Right cardiac atrium (tissue), 5 donors: Measurements from ENCODE around the gene LILRA5. TPM values are rescaled to one million over a fixed set of nuclear protein-coding genes. Genes with fewer than 3 reads are reported as not detected.
"Not testable (repeated sequence)": the region's sequence is repeated elsewhere in the genome, so short reads cannot be mapped to it uniquely, and the experiment has no call there.

Source experiments
- ATAC-seq, 2 donors: fragments of 200-7000 bp; cut with Tn5 transposase; one replicate each; pipeline versions ENCODE4 v1.8.0 to v1.9.1; 2020; ENCODE audit warnings: moderate library complexity in 2 of 2, mild to moderate bottlenecking in 1 of 2
- DNase-seq, 3 donors: peaks; one replicate each; pipeline ENCODE4 v3.0.0-alpha.2; 2020
- H3K27ac ChIP-seq: one replicate; pipeline ENCODE4 v1.5.1; 2013; ENCODE audit warnings: mild to moderate bottlenecking, low read length, control low read depth, moderate library complexity
- H3K27me3 ChIP-seq: one replicate; pipeline ENCODE4 v1.6.1; 2013; ENCODE audit not compliant: control insufficient read depth, insufficient read depth
- H3K4me1 ChIP-seq: one replicate; pipeline ENCODE4 v1.6.1; 2013; ENCODE audit warnings: low read length; ENCODE audit not compliant: control insufficient read depth, insufficient read depth
- H3K4me3 ChIP-seq: one replicate; pipeline ENCODE4 v1.5.1; 2013; ENCODE audit warnings: low read length, control low read depth
- H3K9me3 ChIP-seq: one replicate; pipeline ENCODE4 v1.6.1; 2013; ENCODE audit warnings: low read length; ENCODE audit not compliant: control insufficient read depth
- WGBS: extraction: QIAGEN DNeasy Blood & Tissue Kit; methylation state at CpG from one replicate; pipeline ENCODE4 v1.1.7; 2013; 5-methylcytosine and 5-hydroxymethylcytosine counted together
- intact Hi-C, 4 donors: fragments of 100-400 bp; cut with DNase I; formaldehyde crosslinking; loops; one replicate each; pipeline versions ENCODE4 v1.11.0 to v1.14.0; 2022 to 2023
- polyA plus RNA-seq: library from polyadenylated mRNA; stranded (reverse); fragments of 200-250 nt; gene quantifications from one replicate; pipeline ENCODE4 v1.2.3, GENCODE V29; 2013
- total RNA-seq, 4 donors: library from RNA; stranded (reverse); fragmentation: NEBNext Ultra II Directional; extraction: Animal tissue kit (Norgen Biotek cat#: 25700); gene quantifications; one replicate each; pipeline ENCODE4 v1.2.1, GENCODE V29; 2021
- donor health status: healthy with polysubstance abuse.
- donor health status: DM: no; HTN: yes; CAD: no.
- donor health status: DM: no; HTN: no; CAD: no.
- donor health status: DM: no; HTN: yes; CAD: no; lungs with severe emphysema.
- donor health status: DM: yes; HTN: yes; CAD: no.

Gene LILRA5
- total and polyA plus RNA-seq, 5 donors: 0.61 to 2.7 (median 2.2) TPM

DNA sequence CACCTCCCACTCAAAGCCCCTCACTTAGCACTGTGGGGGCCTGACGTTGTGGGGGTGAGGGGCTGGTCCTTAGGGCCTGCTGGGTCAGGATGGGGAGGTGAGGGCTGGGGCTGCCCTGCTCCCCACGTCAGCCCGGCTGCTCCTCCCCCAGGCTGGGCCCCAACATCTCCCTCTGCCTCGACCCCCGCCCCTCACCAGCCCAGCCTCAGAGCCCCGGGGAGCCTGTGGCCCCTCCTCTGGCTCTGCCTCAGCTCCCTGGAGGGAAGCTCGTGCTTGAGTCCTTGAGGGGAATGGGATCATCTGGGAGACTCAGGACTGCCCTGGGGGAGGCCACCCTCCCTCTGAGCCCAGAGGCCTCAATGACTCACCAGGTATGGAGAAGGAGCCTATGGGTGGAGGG, 19.2 kb upstream of the LILRA5 start:
- DNase-seq (no peak), ATAC-seq (no peak)
- Histone ChIP-seq H3K4me3 (no peak overlapping the region), H3K27me3 (no peaks in the 10 kb centered on the region), H3K4me1 (no peaks in the 10 kb centered on the region), H3K9me3 (no peaks in the 10 kb centered on the region), H3K27ac (no peak overlapping the region)
- WGBS: 64% methylated on average over 7 of the region's 7 CpGs
- intact Hi-C loops: no loop called here

DNA sequence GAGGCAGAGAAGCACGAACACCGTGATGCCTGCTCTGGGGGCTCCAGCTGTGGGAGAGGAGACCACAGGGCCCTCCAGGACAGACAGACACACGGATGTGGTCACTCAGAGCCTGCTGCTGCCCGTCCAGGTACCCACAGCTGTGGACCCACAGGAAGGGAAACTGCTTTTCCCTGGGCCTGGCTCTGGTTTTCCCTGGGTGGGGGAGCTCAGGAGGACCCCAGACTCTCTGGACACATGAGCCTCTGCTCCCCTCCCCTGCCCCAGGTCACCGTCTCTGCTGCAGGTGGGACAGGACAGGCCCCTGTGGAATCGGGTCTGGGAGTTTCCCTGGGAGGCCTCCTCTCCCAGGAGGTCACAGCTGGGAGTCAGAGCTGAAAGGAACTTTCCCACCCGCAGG, 18.7 kb upstream of the LILRA5 start:
- intact Hi-C loops: no loop called here
- H3K27ac ChIP-seq: no peak overlapping the region
- H3K4me3 ChIP-seq: no peak overlapping the region
- no peak for DNase-seq
- H3K27me3 ChIP-seq: no peaks in the 10 kb centered on the region
- no peaks in the 10 kb centered on the region for H3K9me3 ChIP-seq
- no peaks in the 10 kb centered on the region for H3K4me1 ChIP-seq
- no peak for ATAC-seq
- WGBS: 71% methylated on average over 7 of the region's 7 CpGs

- WGBS: 78% methylated on average over 14 of the region's 14 CpGs
These were observed 16.7 kb upstream of the LILRA5 start for GRCh38 chr19:54329476-54330165.

DNA sequence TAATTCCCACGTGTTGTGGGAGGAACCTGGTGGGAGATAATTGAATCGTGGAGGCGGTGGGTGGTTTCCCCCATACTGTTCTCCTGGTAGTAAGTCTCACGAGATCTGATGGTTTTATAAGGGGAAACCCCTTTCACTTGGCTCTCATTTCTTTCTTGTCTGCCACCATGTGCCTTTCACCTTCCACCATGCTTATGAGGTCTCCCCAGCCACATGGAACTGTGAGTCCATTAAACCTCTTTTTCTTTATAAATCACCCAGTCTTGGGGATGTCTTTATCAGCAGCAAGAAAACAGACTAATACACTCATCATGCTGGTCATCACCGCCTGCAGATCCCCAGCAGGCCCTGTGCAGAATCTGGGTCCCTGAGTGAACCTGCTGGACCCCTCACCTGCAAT, 15.8 kb upstream of the LILRA5 start:
- DNase-seq, ATAC-seq, intact Hi-C loops, H3K9me3 ChIP-seq, H3K27me3 ChIP-seq, H3K4me1 ChIP-seq, H3K27ac ChIP-seq, H3K4me3 ChIP-seq: not testable (repeated sequence)
- WGBS: 68% methylated on average over 5 of the region's 5 CpGs

More at GRCh38 chr19:54329476-54330165, 16.7 kb upstream of the LILRA5 start:
- ATAC-seq (no peak), DNase-seq (no peak)
- no peaks in the 10 kb centered on the region for H3K9me3 ChIP-seq
- intact Hi-C loops: no loop called here
- H3K27me3 ChIP-seq: no peaks in the 10 kb centered on the region
- H3K4me1 ChIP-seq: no peaks in the 10 kb centered on the region
- H3K27ac ChIP-seq: no peak overlapping the region
- no peak overlapping the region for H3K4me3 ChIP-seq

DNA sequence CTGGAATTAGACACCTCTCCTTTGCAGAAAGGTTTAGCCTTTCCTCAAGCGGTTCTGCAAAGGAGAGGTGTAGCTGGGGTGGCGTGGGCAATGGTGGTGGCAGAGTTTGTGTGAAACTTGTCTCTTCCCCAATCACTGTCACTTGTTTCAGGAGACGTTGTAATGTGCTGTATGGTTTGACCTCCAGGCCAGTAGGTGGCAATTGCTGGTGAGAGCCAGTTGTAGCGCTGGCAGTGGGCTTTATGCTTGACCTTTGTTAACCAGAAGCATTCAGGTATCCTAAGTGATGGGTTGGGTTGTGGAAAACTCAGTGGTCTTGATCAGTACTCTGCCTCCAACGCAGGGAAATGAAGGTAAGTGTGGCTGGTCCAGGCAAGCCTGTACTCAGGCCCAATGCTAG, 12.7 kb upstream of the LILRA5 start:
- intact Hi-C loops: no loop called here
- 67% methylated on average over 5 of the region's 5 CpGs for WGBS
- DNase-seq (no peak), ATAC-seq (no peak)
- Histone ChIP-seq H3K27me3 (no peaks in the 10 kb centered on the region), H3K4me1 (no peaks in the 10 kb centered on the region), H3K27ac (no peak overlapping the region), H3K4me3 (no peak overlapping the region), H3K9me3 (no peaks in the 10 kb centered on the region)

DNA sequence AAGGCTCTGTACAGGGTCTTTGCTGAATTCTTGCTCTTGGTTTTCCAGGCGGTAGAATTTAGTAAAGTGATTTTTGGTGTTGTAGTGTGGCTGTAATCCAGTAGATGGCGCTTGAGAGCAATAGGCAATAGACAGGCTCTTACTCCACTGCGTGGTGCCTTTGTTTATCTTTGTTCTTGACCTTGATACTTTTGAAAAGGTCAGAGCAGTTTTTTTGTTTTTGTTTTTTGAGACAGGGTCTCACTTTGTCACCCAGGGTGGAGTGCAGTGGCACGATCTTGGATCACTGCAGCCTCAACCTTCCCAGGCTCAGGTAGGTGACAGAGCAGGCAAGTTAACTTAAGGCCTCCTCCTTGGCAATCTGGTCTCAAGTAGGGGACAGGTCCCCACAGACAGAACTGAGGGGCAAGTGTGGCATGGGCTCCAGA, 12.2 kb upstream of the LILRA5 start:
- Histone ChIP-seq H3K27me3 (no peaks in the 10 kb centered on the region), H3K4me1 (no peaks in the 10 kb centered on the region), H3K4me3 (no peak overlapping the region), H3K27ac (no peak overlapping the region), H3K9me3 (no peaks in the 10 kb centered on the region)
- DNase-seq: no peak
- intact Hi-C loops: no loop called here
- 6% methylated on average over 4 of the region's 4 CpGs for WGBS
- peak in 1 of 2 donors; percentile 51 for ATAC-seq

DNA sequence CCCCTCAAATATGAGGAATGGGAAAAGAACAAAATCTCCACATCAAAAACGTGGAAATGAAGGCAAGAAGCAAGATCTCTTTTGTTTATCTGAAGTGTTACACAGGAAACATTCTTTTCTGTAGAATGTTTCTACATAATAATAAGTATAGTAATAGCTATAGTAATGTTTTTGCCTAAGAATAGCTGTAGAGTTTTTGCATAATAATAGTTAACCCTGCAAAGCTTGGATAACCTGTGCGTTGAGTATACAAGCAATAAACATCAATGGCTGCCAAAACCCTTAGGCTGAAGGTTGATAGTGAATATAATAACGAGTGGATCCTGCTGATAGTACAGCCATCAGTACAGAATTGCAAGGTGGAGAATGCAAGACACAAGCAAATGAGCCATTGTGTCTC, 11.1 kb upstream of the LILRA5 start:
- Histone ChIP-seq H3K4me3 (no peak overlapping the region), H3K27ac (no peak overlapping the region), H3K27me3 (no peaks in the 10 kb centered on the region), H3K4me1 (no peaks in the 10 kb centered on the region), H3K9me3 (no peaks in the 10 kb centered on the region)
- ATAC-seq (no peak), DNase-seq (no peak)
- WGBS: 15% methylated on average over 3 of the region's 3 CpGs
- intact Hi-C loops: no loop called here

DNA sequence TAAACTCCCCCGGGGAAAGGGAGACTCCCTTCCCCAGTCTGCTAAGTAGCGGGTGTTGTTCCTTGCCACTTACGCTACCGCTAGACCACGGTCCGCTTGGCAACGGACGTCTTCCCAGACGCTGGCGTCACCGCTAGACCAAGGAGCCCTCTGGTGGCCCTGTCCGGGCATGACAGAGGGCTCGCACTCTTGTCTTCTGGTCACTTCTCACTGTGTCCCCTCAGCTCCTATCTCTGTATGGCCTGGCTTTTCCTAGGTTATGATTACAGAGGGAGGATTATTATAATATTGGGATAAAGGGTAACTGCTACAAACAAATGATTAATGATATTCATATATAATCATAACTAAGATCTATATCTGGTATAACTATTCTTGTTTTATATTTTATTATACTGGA, 10.0 kb upstream of the LILRA5 start:
- H3K9me3 ChIP-seq, H3K4me3 ChIP-seq, H3K27me3 ChIP-seq, ATAC-seq, H3K27ac ChIP-seq, H3K4me1 ChIP-seq, DNase-seq, intact Hi-C loops: not testable (repeated sequence)
- WGBS: 26% methylated on average over 9 of the region's 13 CpGs

DNA sequence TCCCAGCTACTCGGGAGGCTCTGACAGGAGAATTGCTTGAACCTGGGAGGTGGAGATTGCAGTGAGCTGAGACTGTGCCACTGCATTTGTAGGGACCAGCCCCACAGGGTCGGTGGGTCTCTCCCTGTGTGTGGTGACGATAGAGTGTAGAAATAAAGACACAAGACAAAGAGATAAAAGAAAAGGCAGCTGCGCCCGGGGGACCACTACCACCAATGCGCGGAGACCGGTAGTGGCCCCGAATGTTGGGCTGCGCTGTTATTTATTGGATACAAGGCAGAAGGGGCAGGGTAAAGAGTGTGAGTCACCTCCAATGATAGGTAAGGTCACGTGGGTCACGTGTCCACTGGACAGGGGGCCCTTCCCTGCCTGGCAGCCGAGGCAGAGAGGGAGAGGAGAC, 9.3 kb upstream of the LILRA5 start:
- H3K4me1 ChIP-seq, H3K4me3 ChIP-seq, H3K27ac ChIP-seq, intact Hi-C loops, H3K27me3 ChIP-seq, ATAC-seq, H3K9me3 ChIP-seq, DNase-seq: not testable (repeated sequence)
- WGBS: 91% methylated on average over 12 of the region's 13 CpGs

DNA sequence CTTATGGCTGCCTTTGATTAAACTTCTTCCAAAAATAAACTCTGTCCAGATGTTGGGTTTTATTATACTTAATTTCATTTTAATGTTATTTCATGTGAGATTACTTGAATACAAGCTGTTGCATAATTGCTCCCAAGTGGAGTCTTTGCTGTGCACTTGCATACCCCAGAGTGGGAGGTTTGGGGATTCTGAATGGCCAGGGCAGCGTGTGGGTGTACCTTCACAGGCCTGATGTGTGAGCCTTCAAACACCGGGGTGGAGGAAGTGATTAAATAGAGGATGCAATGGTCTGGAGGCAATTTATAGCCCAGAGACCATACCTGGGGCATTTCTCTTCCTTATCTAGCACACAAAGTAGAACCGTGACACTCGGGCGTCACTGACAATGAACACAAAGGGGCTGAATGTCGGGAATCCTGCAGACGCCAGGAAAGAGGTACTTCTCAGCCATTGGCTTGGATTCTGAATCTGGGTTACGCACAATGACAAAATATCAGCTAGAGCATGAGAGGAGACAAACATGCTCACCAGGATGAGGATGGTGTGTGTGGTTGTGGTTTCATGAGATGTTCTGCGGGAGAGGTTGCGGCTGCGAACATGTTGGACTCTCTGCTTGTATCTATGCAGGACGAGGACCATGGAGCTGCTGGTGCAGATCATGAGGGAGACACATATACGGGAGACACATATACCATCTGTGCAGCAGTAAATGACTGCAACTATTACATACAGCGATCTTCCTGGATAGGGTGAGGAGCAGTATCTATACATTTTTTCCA, 7.1 kb upstream of the LILRA5 start:
- Histone ChIP-seq H3K4me3 (no peak overlapping the region), H3K27me3 (no peaks in the 10 kb centered on the region), H3K27ac (no peak overlapping the region), H3K9me3 (no peaks in the 10 kb centered on the region), H3K4me1 (no peaks in the 10 kb centered on the region)
- DNase-seq (no peak), ATAC-seq (no peak)
- 78% methylated on average over 14 of the region's 14 CpGs for WGBS
- intact Hi-C loops: no loop called here

- H3K27ac ChIP-seq: no peak overlapping the region
- 76% methylated on average over 7 of the region's 7 CpGs for WGBS
- no peak for ATAC-seq
These were observed 6.1 kb upstream of the LILRA5 start for GRCh38 chr19:54319049-54319448.

More at GRCh38 chr19:54319049-54319448, 6.1 kb upstream of the LILRA5 start:
- Histone ChIP-seq H3K27me3 (no peaks in the 10 kb centered on the region), H3K9me3 (no peaks in the 10 kb centered on the region), H3K4me1 (no peaks in the 10 kb centered on the region), H3K4me3 (no peak overlapping the region)
- DNase-seq: no peak
- intact Hi-C loops: no loop called here
